ENCODE measurements around the gene OOSP1. TPM values are rescaled to one million over a fixed set of nuclear protein-coding genes. Genes with fewer than 3 reads are reported as not detected.

OOSP1 gene
- total RNA-seq, 2 donors from 2014 or later = not detected

GRCh38 chr11:59965424-59965823 lies 27.2 kb downstream of the OOSP1 start:
- Histone ChIP-seq H3K27me3 (ENCODE audit: control insufficient read depth, insufficient read depth, low read length, poor library complexity, severe bottlenecking) (no peaks in the 10 kb centered on the region), H3K9me3 (ENCODE audit: control insufficient read depth, low read length) (no peaks in the 10 kb centered on the region), H3K4me3 (ENCODE audit: low read length) (no peak overlapping the region), H3K27ac (ENCODE audit: low read depth, low read length) (no peak overlapping the region), H3K9ac (ENCODE audit: extremely low read depth, low read length, poor library complexity, severe bottlenecking) (no peak overlapping the region), H3K36me3 (ENCODE audit: control insufficient read depth, insufficient read depth, low read length) (no peaks in the 10 kb centered on the region), H3K4me1 (ENCODE audit: control insufficient read depth, insufficient read depth, low read length) (peaks cover 3% of the 10 kb centered on the region)
- Mint-ChIP-seq H3K9me3 (no peaks in the 10 kb centered on the region), H3K4me1 (peaks cover 3% of the 10 kb centered on the region), H3K4me3 (no peak overlapping the region), H3K36me3 (ENCODE audit: low read depth) (no peaks in the 10 kb centered on the region), H3K27me3 (ENCODE audit: insufficient read depth) (no peaks in the 10 kb centered on the region), H3K27ac (no peak overlapping the region)
- 96 to 98% methylated on average over 6 of the region's 7 CpGs for WGBS, 2 experiments (ENCODE audit: insufficient coverage in 1 of 2, insufficient read length in 1 of 2)
- TF ChIP-seq CTCF (conservative IDR thresholded peaks at IDR 0.05) = no peak
- no peak for DNase-seq

GRCh38 chr11:59966201-59966600 lies 28.0 kb downstream of the OOSP1 start:
- TF ChIP-seq CTCF (conservative IDR thresholded peaks at IDR 0.05) = no peak
- Mint-ChIP-seq H3K4me1 (peaks cover 3% of the 10 kb centered on the region), H3K9me3 (no peaks in the 10 kb centered on the region), H3K36me3 (ENCODE audit: low read depth) (no peaks in the 10 kb centered on the region), H3K27ac (no peak overlapping the region), H3K4me3 (no peak overlapping the region), H3K27me3 (ENCODE audit: insufficient read depth) (no peaks in the 10 kb centered on the region)
- no peak overlapping the region for H3K4me3 ChIP-seq (ENCODE audit: low read length)
- H3K27me3 ChIP-seq (ENCODE audit: control insufficient read depth, insufficient read depth, low read length, poor library complexity, severe bottlenecking) = no peaks in the 10 kb centered on the region
- peaks cover 3% of the 10 kb centered on the region for H3K4me1 ChIP-seq (ENCODE audit: control insufficient read depth, insufficient read depth, low read length)
- no peak overlapping the region for H3K9ac ChIP-seq (ENCODE audit: extremely low read depth, low read length, poor library complexity, severe bottlenecking)
- no peak for DNase-seq
- no peaks in the 10 kb centered on the region for H3K36me3 ChIP-seq (ENCODE audit: control insufficient read depth, insufficient read depth, low read length)
- H3K9me3 ChIP-seq (ENCODE audit: control insufficient read depth, low read length) = no peaks in the 10 kb centered on the region
- 93% methylated on average over 3 of the region's 3 CpGs; no CpG with 5 or more reads in 1 of the 2 experiments for WGBS, 2 experiments (ENCODE audit: insufficient coverage in 1 of 2, insufficient read length in 1 of 2)
- H3K27ac ChIP-seq (ENCODE audit: low read depth, low read length) = no peak overlapping the region

GRCh38 chr11:59967677-59968394 lies 29.6 kb downstream of the OOSP1 start:
- TF ChIP-seq CTCF (conservative IDR thresholded peaks at IDR 0.05) = no peak
- no peaks in the 10 kb centered on the region for H3K36me3 ChIP-seq (ENCODE audit: control insufficient read depth, insufficient read depth, low read length)
- H3K4me1 ChIP-seq (ENCODE audit: control insufficient read depth, insufficient read depth, low read length) = peaks cover 3% of the 10 kb centered on the region
- Mint-ChIP-seq H3K9me3 (no peaks in the 10 kb centered on the region), H3K4me1 (peaks cover 8% of the 10 kb centered on the region), H3K4me3 (no peak overlapping the region), H3K27ac (no peak overlapping the region), H3K27me3 (ENCODE audit: insufficient read depth) (no peaks in the 10 kb centered on the region), H3K36me3 (ENCODE audit: low read depth) (no peaks in the 10 kb centered on the region)
- H3K27me3 ChIP-seq (ENCODE audit: control insufficient read depth, insufficient read depth, low read length, poor library complexity, severe bottlenecking) = no peaks in the 10 kb centered on the region
- H3K4me3 ChIP-seq (ENCODE audit: low read length) = no peak overlapping the region
- no peaks in the 10 kb centered on the region for H3K9me3 ChIP-seq (ENCODE audit: control insufficient read depth, low read length)
- DNase-seq = no peak
- no peak overlapping the region for H3K27ac ChIP-seq (ENCODE audit: low read depth, low read length)
- 92% methylated on average over 3 of the region's 3 CpGs; no CpG with 5 or more reads in 1 of the 2 experiments for WGBS, 2 experiments (ENCODE audit: insufficient coverage in 1 of 2, insufficient read length in 1 of 2)
- no peak overlapping the region for H3K9ac ChIP-seq (ENCODE audit: extremely low read depth, low read length, poor library complexity, severe bottlenecking)
